GM12878 (cell line): ENCODE results near the gene TXNRD1. TPM values are rescaled to one million over a fixed set of nuclear protein-coding genes. Genes with fewer than 3 reads are reported as not detected.

Experiments
- ATAC-seq: fragments of 200-7000 bp; cut with Tn5 transposase; 3 replicates; pipeline ENCODE4 v1.9.1; 2020; ENCODE audit warnings: mild to moderate bottlenecking, moderate library complexity
- BruUV-seq: library from RNA; stranded (reverse); fragments of 400-500 nt; replicated peaks from 2 replicates; lab custom pipeline; 2021; lab: Mats Ljungman, UMichigan
- CTCF ChIA-PET: fragments of 300-600 bp; sonication (Branson Sonifier 250); formaldehyde crosslinking; extraction: SDS; loops from one replicate; lab custom pipeline; 2021; ENCODE audit warnings: inconsistent platforms; lab: Yijun Ruan, JAX
- POLR2A ChIA-PET: fragments of 350-600 bp; formaldehyde crosslinking; extraction: SDS; loops from one replicate; lab custom pipeline; 2021; ENCODE audit warnings: inconsistent platforms; lab: Charles Lee
- RAD21 ChIA-PET: fragments of 300-600 bp; sonication (Branson Sonifier 250); formaldehyde crosslinking; loops from one replicate; lab custom pipeline; 2023; ENCODE audit warnings: antibody characterized with exemption; ENCODE audit not compliant: unreplicated experiment; lab: Charles Lee
- SMC1A ChIA-PET: fragments of 300-600 bp; sonication (Branson Sonifier 250); formaldehyde crosslinking; loops from one replicate; lab custom pipeline; 2023; ENCODE audit not compliant: unreplicated experiment, uncharacterized antibody; lab: Charles Lee
- DNase-seq: peaks from one replicate; pipeline ENCODE4 v3.0.0-alpha.2; 2011; ENCODE audit warnings: low read depth, low spot score
- FAIRE-seq: peaks from 3 replicates; lab custom pipeline; 2011; peaks lifted over from hg19 to GRCh38; lab: Jason Lieb, UNC
- H2AFZ ChIP-seq: 2 replicates; pipeline ENCODE4 v1.6.0; 2011; ENCODE audit warnings: low read depth, low read length, control low read depth; ENCODE audit not compliant: control insufficient read depth
- H3K27ac ChIP-seq: 2 replicates; pipeline ENCODE4 v1.5.1; 2011; ENCODE audit warnings: control low read depth; ENCODE audit not compliant: control insufficient read depth, insufficient read depth
- H3K27me3 ChIP-seq, 2 experiments: replicated peaks in 1 of 2; 2 replicates each; pipeline versions ENCODE4 v1.6.0 to v1.6.1; 2011; ENCODE audit warnings: low read length in 1 of 2; ENCODE audit not compliant: control insufficient read depth in 2 of 2, insufficient read depth in 2 of 2
- H3K36me3 ChIP-seq, 2 experiments: 2 replicates each; pipeline ENCODE4 v1.5.1; 2011; ENCODE audit warnings: low read length in 1 of 2; ENCODE audit not compliant: control insufficient read depth in 2 of 2, insufficient read depth in 2 of 2
- H3K4me1 ChIP-seq: 2 replicates; pipeline ENCODE4 v1.6.1; 2011; ENCODE audit warnings: mild to moderate bottlenecking, low read length, moderate library complexity, mixed read lengths; ENCODE audit not compliant: control insufficient read depth, insufficient read depth
- H3K4me2 ChIP-seq: 2 replicates; pipeline ENCODE4 v1.6.0; 2011; ENCODE audit warnings: control low read depth; ENCODE audit not compliant: control insufficient read depth, insufficient read depth
- H3K4me3 ChIP-seq: fragments of 200-600 bp; sonication (generic); 2 replicates; pipeline ENCODE4 v1.5.1; 2016
- H3K79me2 ChIP-seq: 2 replicates; pipeline ENCODE4 v1.6.0; 2011; ENCODE audit warnings: low read length; ENCODE audit not compliant: control insufficient read depth, insufficient read depth
- H3K9ac ChIP-seq: 2 replicates; pipeline ENCODE4 v1.8.0; 2011; ENCODE audit warnings: low read length, control low read depth, mixed read lengths; ENCODE audit not compliant: control insufficient read depth, insufficient read depth
- H3K9me3 ChIP-seq: replicated peaks from 3 replicates; pipeline ENCODE4 v1.5.1; 2011; ENCODE audit warnings: mild to moderate bottlenecking, low read length; ENCODE audit not compliant: control insufficient read depth, insufficient read depth
- H4K20me1 ChIP-seq: 2 replicates; pipeline ENCODE4 v1.6.0; 2011; ENCODE audit not compliant: control insufficient read depth, insufficient read depth
- CEBPZ ChIP-seq: fragments of 150-350 bp; IDR thresholded peaks from 2 replicates; pipeline ENCODE4 v1.6.1; 2016; ENCODE audit warnings: low read depth, low read length
- CHD1 ChIP-seq: IDR thresholded peaks from 2 replicates; pipeline ENCODE4 v1.6.1; 2012; ENCODE audit warnings: low read depth, low read length, improper control_type of control experiment
- CHD4 ChIP-seq: fragments of 200-600 bp; sonication (generic); IDR thresholded peaks from 2 replicates; pipeline ENCODE4 v1.6.1; 2016; ENCODE audit warnings: mild to moderate bottlenecking
- CREM ChIP-seq: IDR thresholded peaks from 2 replicates; pipeline ENCODE4 v1.6.1; 2014; ENCODE audit warnings: antibody characterized with exemption, low read depth
- IKZF2 ChIP-seq, 2 experiments: fragments of 450-650 bp; IDR thresholded peaks; 2 replicates each; pipeline ENCODE4 v1.6.1; 2017; ENCODE audit warnings: mild to moderate bottlenecking in 2 of 2, moderate library complexity in 2 of 2
- IRF4 ChIP-seq: IDR thresholded peaks from 2 replicates; pipeline ENCODE4 v1.6.1; 2011; ENCODE audit warnings: low read depth, low read length
- MTA2 ChIP-seq: fragments of 450-650 bp; IDR thresholded peaks from 2 replicates; pipeline ENCODE4 v1.6.1; 2016; ENCODE audit warnings: low read depth, mild to moderate bottlenecking, moderate library complexity
- NFYA ChIP-seq: IDR thresholded peaks from 2 replicates; pipeline ENCODE4 v1.6.1; 2011; ENCODE audit warnings: low read depth, mild to moderate bottlenecking, low read length, improper control_type of control experiment, borderline replicate concordance
- NR2C1 ChIP-seq: fragments of 450-650 bp; IDR thresholded peaks from 2 replicates; pipeline ENCODE4 v1.6.1; 2017; ENCODE audit warnings: antibody characterized with exemption, mild to moderate bottlenecking, moderate library complexity
- NRF1 ChIP-seq: conservative IDR thresholded peaks from 2 replicates; pipeline ENCODE4 v1.6.1; 2011; ENCODE audit warnings: mild to moderate bottlenecking, low read depth, low read length, improper control_type of control experiment
- PAX8 ChIP-seq: fragments of 450-650 bp; IDR thresholded peaks from 2 replicates; pipeline ENCODE4 v1.6.1; 2017; ENCODE audit warnings: mild to moderate bottlenecking, moderate library complexity
- SP1 ChIP-seq: IDR thresholded peaks from one replicate; pipeline ENCODE4 v1.6.1; 2011; ENCODE audit warnings: low read depth, low read length
- TARDBP ChIP-seq: IDR thresholded peaks from 2 replicates; pipeline ENCODE4 v1.6.1; 2016; ENCODE audit warnings: borderline replicate concordance
- TCF12 ChIP-seq: IDR thresholded peaks from 2 replicates; pipeline ENCODE4 v1.6.1; 2011; ENCODE audit warnings: low read depth, mild to moderate bottlenecking, low read length
- TCF3 ChIP-seq: IDR thresholded peaks from 2 replicates; pipeline ENCODE4 v1.6.1; 2012; ENCODE audit warnings: low read depth, mild to moderate bottlenecking, low read length, borderline replicate concordance; ENCODE audit not compliant: insufficient read depth
- ZBTB33 ChIP-seq: fragments of 450-650 bp; IDR thresholded peaks from 2 replicates; pipeline ENCODE4 v1.6.1; 2017; ENCODE audit warnings: mild to moderate bottlenecking
- ZNF217 ChIP-seq: fragments of 450-650 bp; IDR thresholded peaks from 2 replicates; pipeline ENCODE4 v1.6.1; 2017; ENCODE audit warnings: antibody characterized with exemption, mild to moderate bottlenecking
- WGBS: methylation state at CpG from one replicate; pipeline ENCODE4 v1.1.6; 2016; ENCODE audit warnings: low lambda C conversion rate; ENCODE audit not compliant: insufficient replicate concordance, insufficient coverage; ENCODE audit errors: missing lambda C conversion rate; 5-methylcytosine and 5-hydroxymethylcytosine counted together
- in situ Hi-C: fragments of 300-500 bp; cut with MboI; formaldehyde crosslinking; loops from 9 replicates; pipeline ENCODE4 v1.14.3; 2018; ENCODE audit warnings: mixed read lengths
- intact Hi-C: fragments of 100-400 bp; cut with micrococcal nuclease; formaldehyde crosslinking; loops from one replicate; pipeline ENCODE4 v1.14.2; 2022; ENCODE audit not compliant: unreplicated experiment
- polyA plus RNA-seq, 11 experiments: library from polyadenylated mRNA; depleted of rRNA in 4 of 11; unstranded in 6 of 11; stranded (reverse) in 5 of 11; fragments of >200 nt; fragmentation: Nextera tagmentation in 4 of 11; fragmentation: Illumina TruSeq in 1 of 11; extraction: Ambion mirVana in 4 of 11; extraction: Trizol in 1 of 11; gene quantifications; 1 replicate in 1 of 11; 2 replicates in 10 of 11; pipeline versions ENCODE4 v1.2.1 to v1.2.3, GENCODE V29; 2011 to 2016; ENCODE audit warnings: inconsistent platforms in 2 of 11, missing spikeins in 2 of 11, low read depth in 1 of 11
- total RNA-seq, 4 experiments: library from RNA; depleted of rRNA in 3 of 4; stranded (reverse); fragments of >200 nt in 3 of 4; fragmentation: Illumina TruSeq in 1 of 4; extraction: Trizol in 1 of 4; gene quantifications; 2 replicates each; pipeline versions ENCODE4 v1.2.1 to v1.2.3, GENCODE V29; 2013 to 2021
- TF ChIP-seq, protein P1 (sequence below): IDR thresholded peaks from 2 replicates; pipeline ENCODE4 v1.6.1; 2012; ENCODE audit warnings: low read length, inconsistent platforms

TXNRD1 gene
- total and polyA plus RNA-seq, 10 of the 15 experiments (the other 5 are each of a cell fraction or from before 2014, with no cell fraction given) = 52.6 to 84.6 (median 67.8) TPM

GRCh38 chr12:104166465-104166864 is 49.1 kb upstream of the TXNRD1 start:
- Histone ChIP-seq H3K4me3 (no peak overlapping the region), H3K9ac (no peak overlapping the region), H3K36me3 (no peaks in the 10 kb centered on the region), H3K27ac (no peak overlapping the region), H2AFZ (no peak overlapping the region), H3K9me3 (no peaks in the 10 kb centered on the region), H3K27me3 (no peaks in the 10 kb centered on the region), H3K4me1 (no peaks in the 10 kb centered on the region), H4K20me1 (no peaks in the 10 kb centered on the region), H3K79me2 (no peaks in the 10 kb centered on the region), H3K4me2 (no peak overlapping the region)
- CTCF ChIA-PET = interaction anchor here (1.0 to 1.3 kb wide), 3 partner anchors 24 to 193 kb away, joined by 3 read pairs; no protein-coding TSS in a partner anchor
- WGBS = 42% methylated on average over 6 of the region's 6 CpGs
- in situ Hi-C loops = no loop called here
- intact Hi-C loops = no loop called here
- DNase-seq (no peak), FAIRE-seq (no peak), ATAC-seq (no peak)
- TF ChIP-seq IRF4 = no peak
- TF ChIP-seq, protein P1, sequence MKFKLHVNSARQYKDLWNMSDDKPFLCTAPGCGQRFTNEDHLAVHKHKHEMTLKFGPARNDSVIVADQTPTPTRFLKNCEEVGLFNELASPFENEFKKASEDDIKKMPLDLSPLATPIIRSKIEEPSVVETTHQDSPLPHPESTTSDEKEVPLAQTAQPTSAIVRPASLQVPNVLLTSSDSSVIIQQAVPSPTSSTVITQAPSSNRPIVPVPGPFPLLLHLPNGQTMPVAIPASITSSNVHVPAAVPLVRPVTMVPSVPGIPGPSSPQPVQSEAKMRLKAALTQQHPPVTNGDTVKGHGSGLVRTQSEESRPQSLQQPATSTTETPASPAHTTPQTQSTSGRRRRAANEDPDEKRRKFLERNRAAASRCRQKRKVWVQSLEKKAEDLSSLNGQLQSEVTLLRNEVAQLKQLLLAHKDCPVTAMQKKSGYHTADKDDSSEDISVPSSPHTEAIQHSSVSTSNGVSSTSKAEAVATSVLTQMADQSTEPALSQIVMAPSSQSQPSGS = no peak
- TF ChIP-seq SP1 = no peak
- TF ChIP-seq ZBTB33 = no peak
- no peak for TF ChIP-seq TARDBP
- TF ChIP-seq NR2C1 = no peak
- no peak for TF ChIP-seq CEBPZ
- TF ChIP-seq CHD1 = no peak
- TF ChIP-seq NFYA = no peak
- no peak for TF ChIP-seq CHD4
- no peak for TF ChIP-seq ZNF217
- no peak for TF ChIP-seq TCF3
- TF ChIP-seq NRF1 = no peak
- no peak for TF ChIP-seq MTA2
- no peak for TF ChIP-seq PAX8
- TF ChIP-seq IKZF2 (IDR thresholded peaks at IDR 0.05) = no peak
- TF ChIP-seq TCF12 = no peak
- TF ChIP-seq CREM = no peak
- no TSS peak for BruUV-seq
- POLR2A ChIA-PET = no interaction called here
- SMC1A ChIA-PET = interaction anchor here (0.6 kb wide), 1 partner anchor 12 kb away, joined by 3 read pairs; no protein-coding TSS in a partner anchor
- RAD21 ChIA-PET = no interaction called here
